HL-60 (cell line): Measurements from ENCODE around the gene LRMDA.

ENCODE experiments used
- DNase-seq, 2 experiments: peaks; one replicate each; pipeline ENCODE4 v3.0.0-alpha.2; 2010 to 2020; ENCODE audit warnings: low read depth in 1 of 2, low spot score in 1 of 2
- H3K27ac ChIP-seq: fragments of 250-450 bp; sonication (Bioruptor Pico); replicated peaks from 2 replicates; pipeline ENCODE4 v1.5.1; 2020; ENCODE audit warnings: mild to moderate bottlenecking, moderate library complexity
- H3K27me3 ChIP-seq: fragments of 250-450 bp; sonication (Bioruptor Pico); 2 replicates; pipeline ENCODE4 v1.5.1; 2021; ENCODE audit warnings: mild to moderate bottlenecking, moderate library complexity; ENCODE audit not compliant: insufficient read depth, poor library complexity, severe bottlenecking
- H3K4me3 ChIP-seq: replicated peaks from 2 replicates; pipeline ENCODE4 v1.5.1; 2011; ENCODE audit warnings: mild to moderate bottlenecking, control low read depth, low read length; ENCODE audit not compliant: insufficient read depth
- CTCF ChIP-seq: IDR thresholded peaks from one replicate; pipeline ENCODE4 v1.5.1; 2011; ENCODE audit warnings: low read length, control low read depth, inconsistent platforms; ENCODE audit not compliant: insufficient read depth
- GABPA ChIP-seq: IDR thresholded peaks from 2 replicates; pipeline ENCODE4 v1.6.1; 2012; ENCODE audit warnings: low read depth
- POLR2AphosphoS5 ChIP-seq: IDR thresholded peaks from 2 replicates; pipeline ENCODE4 v1.6.1; 2012; ENCODE audit warnings: low read depth
- REST ChIP-seq: IDR thresholded peaks from 2 replicates; pipeline ENCODE4 v1.6.1; 2012; ENCODE audit warnings: low read depth; ENCODE audit not compliant: insufficient replicate concordance
- SPI1 ChIP-seq: IDR thresholded peaks from 2 replicates; pipeline ENCODE4 v1.6.1; 2012; ENCODE audit warnings: low read depth, mild to moderate bottlenecking, borderline replicate concordance

LRMDA gene

GRCh38 chr10:75465450-75465827 lies 34.0 kb downstream of the LRMDA start:
- Histone ChIP-seq H3K4me3 (no peak overlapping the region), H3K27me3 (no peaks in the 10 kb centered on the region), H3K27ac (peak overlapping the region; percentile 45; the same call in 1 of the 2 replicates)
- DNase-seq: no peak
- TF ChIP-seq SPI1 (no peak), REST (no peak), CTCF (no peak), GABPA (no peak), POLR2AphosphoS5 (no peak)

- H3K27me3 ChIP-seq: no peaks in the 10 kb centered on the region
- TF ChIP-seq REST: no peak
- no peak for TF ChIP-seq GABPA
- TF ChIP-seq CTCF: no peak
- TF ChIP-seq POLR2AphosphoS5: no peak
- no peak for TF ChIP-seq SPI1
- no peak overlapping the region for H3K4me3 ChIP-seq
- DNase-seq: no peak
- no peak overlapping the region for H3K27ac ChIP-seq
These were observed 34.6 kb downstream of the LRMDA start for GRCh38 chr10:75466001-75466400.

- TF ChIP-seq REST (no peak), GABPA (no peak), SPI1 (no peak), CTCF (no peak), POLR2AphosphoS5 (no peak)
- H3K27ac ChIP-seq: no peak overlapping the region
- no peak overlapping the region for H3K4me3 ChIP-seq
- DNase-seq: no peak
- H3K27me3 ChIP-seq: no peaks in the 10 kb centered on the region
These were observed 35.5 kb downstream of the LRMDA start for GRCh38 chr10:75466886-75467285.
